HG03521 (cell line): ENCODE results near the gene ACTA2.

Experiments
- ATAC-seq: cut with Tn5 transposase; IDR thresholded peaks from one replicate; pipeline ENCODE4 v1.9.1; 2021; ENCODE audit warnings: mild to moderate bottlenecking, moderate library complexity; ENCODE audit not compliant: unreplicated experiment

The ACTA2 gene

DNA sequence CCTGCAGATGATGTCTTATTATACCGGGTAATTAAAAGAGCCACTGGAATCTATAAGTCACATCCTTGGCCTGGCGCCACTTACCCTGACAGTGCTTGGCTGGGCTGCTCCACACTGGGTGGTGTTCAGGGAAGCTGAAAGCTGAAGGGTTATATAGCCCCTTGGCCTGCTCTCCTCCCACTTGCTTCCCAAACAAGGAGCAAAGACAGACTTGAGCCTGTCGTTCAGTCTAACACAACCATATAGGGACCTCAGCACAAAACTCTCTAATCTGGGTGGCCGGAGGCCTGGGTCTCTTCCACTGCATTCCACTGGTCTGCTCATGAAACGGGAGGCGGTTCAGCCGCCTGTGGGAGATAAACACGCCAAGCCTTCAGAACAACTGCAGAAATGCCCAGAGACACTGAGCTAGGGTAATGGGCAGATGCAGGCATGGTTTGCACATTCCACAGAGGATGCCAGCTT, at the start of gene ACTA2:
Gene ACTA2 (minus strand): TSS at position 127 of the 465 bp plus-strand sequence. CDS start 3,843 bp downstream, outside the sequence.
- no peak for ATAC-seq

DNA sequence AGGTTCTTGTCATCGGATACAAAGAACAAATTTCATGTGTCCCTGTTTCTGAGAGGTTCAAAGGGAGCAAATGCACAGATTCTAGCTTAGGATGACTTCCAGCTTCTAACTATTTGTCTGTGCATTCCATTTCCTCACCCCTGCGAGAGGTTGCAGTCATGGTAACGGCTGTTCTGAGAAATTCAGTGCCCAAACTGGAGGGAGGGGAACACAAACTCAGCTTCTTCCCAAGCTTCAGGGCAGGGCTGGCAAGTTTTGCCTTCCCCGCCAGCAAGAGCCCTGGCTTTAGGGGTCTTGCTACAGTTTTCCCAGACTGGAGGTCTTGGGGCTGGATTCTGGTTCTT, 49.1 kb upstream of the ACTA2 start:
- ATAC-seq: no peak

DNA sequence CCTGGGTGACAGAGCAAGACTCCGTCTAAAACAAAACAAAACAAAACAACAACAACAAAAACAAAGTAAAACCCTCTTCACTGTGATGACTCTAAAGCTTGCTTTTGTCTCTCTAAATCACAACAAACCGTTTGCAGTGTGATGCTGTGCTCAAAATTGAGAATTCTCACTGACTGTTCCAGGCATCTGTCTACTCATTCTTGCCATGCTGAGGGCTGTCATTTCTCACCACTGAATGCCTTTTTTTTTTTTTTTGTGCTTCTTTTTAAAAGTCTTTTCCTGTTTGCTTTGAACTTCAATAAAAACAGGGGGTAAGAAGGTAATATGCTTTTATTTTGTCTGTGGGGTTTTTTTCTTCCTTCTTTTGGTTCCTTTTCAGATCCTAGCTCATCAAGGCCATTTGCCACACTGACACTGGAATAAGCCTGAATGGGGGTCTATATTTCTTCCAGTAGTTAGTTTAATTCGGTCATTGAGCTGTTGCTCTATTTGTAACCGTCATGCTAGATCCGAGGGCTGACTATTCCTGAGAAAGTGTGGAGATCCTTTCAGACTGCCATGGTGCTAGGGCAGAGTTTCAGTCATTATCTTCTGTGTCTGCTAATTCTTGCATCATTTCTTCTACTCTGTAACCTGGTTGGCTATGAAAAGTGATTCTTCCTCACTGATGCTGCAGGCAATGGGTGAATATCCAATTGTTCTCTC, 48.6 kb upstream of the ACTA2 start:
- no peak for ATAC-seq

DNA sequence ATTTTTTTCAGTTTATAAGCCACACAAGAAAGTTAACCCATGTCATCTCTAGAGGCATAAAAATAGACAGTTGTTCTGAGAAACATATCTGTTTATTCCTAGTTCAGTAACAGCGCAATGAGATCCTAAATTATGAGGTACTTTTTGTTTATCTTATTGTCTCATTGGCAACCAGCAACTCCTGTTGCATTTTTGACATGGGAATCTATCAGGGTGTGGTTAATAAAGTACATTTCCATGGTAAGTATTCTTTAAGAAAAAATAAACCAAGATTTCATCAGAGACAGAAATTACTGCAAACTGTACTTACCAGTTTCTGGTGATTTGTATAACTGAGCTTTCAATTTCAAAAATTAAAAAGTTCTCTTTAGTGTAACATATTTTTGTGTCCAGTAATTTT, 47.1 kb upstream of the ACTA2 start:
- ATAC-seq: no peak

DNA sequence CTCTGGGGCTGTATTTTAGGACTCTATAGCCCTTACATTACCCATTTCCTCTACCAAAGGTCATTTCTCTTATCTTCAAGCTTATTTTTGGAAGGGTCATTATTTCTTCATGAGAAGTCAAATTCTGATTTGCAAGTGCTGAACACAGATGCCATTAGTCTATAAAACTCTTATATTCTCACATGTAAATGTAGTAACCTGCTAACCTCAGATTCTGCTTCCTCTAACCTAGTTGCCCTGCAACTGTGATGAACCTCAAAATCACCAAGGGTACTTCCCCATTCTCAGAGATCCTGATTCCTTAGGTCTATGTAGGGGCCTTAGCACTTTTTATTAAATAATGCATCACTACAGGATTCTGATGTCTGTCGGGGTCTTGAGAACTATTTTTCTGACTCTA, 44.4 kb upstream of the ACTA2 start:
- ATAC-seq: no peak

DNA sequence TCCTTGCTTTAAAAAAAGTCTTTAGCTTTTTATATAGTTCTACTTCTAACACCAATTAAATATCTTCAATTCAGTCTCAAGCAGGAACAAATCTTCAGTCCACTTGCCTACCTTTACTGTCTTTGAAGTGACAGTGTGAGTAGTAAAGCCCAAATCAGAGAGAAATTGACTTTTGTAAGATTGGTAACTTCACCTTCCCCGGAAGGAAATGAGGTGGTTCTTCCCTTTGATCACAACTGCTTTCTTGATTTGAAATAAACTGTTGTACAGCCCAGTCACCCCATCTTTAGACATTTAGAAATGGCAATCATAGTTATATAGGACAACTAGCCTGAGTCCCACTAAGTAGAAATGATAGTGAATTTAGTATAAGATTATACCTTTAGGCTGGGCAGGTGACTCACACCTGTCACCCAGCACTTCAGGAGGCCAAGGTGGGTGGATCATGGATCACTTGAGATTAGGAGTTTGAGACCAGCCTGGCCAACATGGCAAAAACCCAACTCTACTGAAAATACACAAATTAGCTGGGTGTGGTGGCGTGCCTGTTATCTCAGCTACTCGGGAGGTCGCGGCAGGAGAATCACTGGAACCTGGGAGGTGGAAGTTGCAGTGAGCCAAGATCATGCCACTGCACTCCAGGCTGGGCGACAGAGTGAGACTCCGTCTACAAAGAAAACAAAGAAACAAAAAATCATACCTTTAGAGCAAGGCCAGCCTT, 42.7 kb upstream of the ACTA2 start:
- no peak for ATAC-seq

DNA sequence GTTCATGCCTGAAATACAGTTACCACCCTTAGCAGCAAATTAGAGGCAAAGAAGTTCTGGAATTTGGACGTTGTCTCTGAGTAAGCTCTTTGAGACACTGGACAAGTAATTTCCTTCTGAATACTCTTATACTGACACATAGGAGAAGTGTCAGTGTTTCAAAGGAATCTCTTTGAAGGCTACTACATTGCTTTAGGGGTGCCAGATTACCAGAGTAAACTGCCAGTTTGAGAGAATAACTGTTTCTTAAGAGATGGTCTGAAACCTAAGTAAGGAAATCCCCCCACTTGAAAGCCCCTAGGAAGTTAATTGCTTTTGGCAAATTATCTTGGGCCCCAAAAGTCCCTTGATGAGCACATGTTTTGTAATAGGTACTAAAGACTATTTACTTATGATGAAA, 41.4 kb upstream of the ACTA2 start:
- no peak for ATAC-seq

DNA sequence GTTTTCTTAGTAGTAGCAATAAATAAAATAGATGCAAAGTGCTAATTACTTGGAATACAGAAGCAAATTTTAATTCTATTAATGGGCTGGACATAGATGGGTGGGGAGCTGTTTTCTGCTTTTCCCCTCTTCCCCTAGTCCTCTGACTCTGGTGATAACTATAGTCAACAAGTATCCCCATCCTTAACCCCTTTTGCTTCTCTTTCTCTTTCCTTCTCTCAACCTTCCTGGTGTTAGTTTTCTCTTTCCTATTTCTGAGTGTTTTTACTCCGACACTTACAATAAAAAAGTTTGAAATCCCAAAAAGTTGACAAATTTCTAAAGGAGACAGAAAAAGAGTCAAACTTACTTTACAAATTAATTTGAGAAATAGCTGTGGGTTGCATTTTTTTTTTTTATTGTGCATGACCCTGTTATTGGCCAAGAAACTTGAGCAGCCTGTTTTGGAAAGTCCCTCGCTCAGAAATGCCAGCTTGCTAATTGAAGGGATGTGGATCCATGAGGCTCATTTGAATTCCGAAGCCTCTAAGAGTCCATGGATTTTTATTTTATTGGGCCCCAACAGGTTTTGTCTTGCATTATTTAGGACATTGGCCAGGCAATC, 40.5 kb upstream of the ACTA2 start:
- no peak for ATAC-seq

DNA sequence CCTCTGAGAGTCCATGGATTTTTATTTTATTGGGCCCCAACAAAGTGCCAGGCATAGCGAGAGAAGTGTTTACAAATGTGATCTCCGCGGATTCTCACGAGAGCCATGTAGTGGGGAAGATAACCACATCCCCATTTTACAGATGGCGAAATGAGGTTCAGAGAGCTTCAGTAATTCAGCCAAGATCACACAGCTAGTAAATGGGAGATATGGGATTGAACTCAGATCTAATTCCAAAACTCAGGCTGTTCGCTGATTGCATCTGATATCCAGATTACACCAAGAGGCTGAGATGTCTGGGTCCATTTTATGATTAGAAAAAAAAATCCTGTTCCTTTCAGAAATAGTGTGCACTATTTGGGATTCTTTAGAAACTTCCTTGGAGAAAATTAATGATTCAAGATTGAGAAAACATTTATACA, 39.3 kb upstream of the ACTA2 start:
- ATAC-seq: no peak

DNA sequence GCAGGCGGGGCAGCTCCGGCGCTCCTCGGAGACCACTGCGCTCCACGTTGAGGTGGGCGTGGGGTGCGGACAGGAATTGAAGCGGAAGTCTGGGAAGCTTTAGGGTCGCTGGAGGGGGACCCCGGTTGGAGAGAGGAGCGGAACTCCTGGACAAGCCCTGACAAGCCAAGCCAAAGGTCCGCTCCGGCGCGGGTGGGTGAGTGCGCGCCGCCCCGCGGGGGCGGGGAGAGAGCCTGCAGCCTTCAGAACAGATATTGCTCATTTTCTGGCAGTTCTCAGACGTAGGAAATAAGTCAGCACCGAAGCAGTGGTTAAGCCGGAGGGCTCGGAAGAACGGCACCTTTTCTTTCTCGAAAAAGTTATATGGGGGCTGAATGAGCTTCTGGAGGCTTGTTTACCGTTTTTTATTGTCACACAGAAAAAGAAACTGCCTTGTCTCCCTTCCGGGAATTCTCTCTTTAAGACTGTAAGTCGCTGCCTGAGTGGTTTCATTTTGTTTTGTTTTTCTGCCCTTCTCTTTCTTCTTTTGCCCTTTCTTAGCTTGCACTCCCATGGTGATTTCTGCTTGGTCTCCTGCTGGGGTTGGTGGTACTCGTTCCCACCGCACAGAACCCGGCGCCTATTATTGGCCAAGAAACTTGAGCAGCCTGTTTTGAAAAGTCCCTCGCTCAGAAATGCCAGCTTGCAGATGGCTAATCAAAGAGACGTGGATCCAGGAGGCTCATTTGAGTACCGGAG, 38.8 kb upstream of the ACTA2 start:
- peak; percentile 34 for ATAC-seq

DNA sequence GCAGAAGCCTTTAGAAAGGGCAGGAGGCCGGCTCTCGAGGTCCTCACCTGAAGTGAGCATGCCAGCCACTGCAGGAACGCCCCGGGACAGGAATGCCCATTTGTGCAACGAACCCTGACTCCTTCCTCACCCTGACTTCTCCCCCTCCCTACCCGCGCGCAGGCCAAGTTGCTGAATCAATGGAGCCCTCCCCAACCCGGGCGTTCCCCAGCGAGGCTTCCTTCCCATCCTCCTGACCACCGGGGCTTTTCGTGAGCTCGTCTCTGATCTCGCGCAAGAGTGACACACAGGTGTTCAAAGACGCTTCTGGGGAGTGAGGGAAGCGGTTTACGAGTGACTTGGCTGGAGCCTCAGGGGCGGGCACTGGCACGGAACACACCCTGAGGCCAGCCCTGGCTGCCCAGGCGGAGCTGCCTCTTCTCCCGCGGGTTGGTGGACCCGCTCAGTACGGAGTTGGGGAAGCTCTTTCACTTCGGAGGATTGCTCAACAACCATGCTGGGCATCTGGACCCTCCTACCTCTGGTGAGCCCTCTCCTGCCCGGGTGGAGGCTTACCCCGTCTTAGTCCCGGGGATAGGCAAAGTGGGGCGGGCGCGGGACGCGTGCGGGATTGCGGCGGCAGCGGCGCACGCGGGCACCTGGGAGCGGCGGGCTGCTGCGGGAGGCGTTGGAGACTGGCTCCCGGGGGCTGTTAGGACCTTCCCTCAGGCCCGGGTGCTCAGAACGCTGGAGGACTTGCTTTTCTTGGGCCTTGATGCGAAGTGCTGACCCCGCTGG, 38.0 kb upstream of the ACTA2 start, which contains the start of gene FAS:
Gene FAS (plus strand): TSS at position 415 of the 777 bp plus-strand sequence. CDS start 79 bp downstream, at position 494.
- peak; percentile 50 for ATAC-seq

DNA sequence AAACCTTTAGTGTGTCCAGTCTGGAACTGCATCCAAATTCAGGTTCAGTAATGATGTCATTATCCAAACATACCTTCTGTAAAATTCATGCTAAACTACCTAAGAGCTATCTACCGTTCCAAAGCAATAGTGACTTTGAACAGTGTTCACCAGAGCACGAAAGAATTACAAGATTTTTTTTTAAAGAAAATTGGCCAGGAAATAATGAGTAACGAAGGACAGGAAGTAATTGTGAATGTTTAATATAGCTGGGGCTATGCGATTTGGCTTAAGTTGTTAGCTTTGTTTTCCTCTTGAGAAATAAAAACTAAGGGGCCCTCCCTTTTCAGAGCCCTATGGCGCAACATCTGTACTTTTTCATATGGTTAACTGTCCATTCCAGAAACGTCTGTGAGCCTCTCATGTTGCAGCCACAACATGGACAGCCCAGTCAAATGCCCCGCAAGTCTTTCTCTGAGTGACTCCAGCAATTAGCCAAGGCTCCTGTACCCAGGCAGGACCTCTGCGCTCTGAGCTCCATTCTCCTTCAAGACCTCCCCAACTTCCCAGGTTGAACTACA, 37.3 kb upstream of the ACTA2 start:
- ATAC-seq: no peak

DNA sequence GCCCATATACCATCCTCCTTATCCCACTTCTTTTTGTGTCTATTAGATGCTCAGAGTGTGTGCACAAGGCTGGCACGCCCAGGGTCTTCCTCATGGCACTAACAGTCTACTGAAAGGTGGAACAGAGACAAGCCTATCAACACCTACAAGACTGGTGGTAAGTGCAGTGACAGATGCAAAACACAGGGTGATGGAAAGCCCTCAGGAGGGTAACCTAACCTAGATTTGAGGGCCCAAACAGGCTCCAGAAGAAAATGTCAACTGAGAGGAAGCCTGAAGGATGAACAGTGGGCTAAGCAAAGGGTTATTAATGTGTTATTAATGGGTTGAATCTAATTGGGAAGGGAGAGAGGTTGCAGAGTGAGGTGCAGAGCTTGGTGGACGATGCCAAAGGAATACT, 36.9 kb upstream of the ACTA2 start:
- no peak for ATAC-seq

DNA sequence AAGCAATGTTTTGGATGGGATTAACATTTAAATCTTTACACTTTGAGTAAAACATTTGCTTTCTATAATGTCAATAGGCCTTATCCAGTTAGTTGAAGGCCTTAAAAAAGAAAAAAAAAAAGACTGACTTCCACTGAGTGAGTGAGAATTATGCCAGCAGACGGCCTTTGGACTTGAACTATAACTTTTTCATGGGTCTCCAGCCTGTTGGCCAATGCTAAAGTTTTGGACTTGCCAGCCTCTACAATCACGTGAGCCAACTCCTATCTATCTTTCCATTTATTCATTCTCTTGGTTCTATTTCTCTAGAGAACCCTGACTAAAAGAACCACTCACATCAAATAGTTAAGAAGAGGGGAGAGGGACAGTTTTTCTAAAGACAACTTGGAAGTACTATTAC, 35.3 kb upstream of the ACTA2 start:
- no peak for ATAC-seq

DNA sequence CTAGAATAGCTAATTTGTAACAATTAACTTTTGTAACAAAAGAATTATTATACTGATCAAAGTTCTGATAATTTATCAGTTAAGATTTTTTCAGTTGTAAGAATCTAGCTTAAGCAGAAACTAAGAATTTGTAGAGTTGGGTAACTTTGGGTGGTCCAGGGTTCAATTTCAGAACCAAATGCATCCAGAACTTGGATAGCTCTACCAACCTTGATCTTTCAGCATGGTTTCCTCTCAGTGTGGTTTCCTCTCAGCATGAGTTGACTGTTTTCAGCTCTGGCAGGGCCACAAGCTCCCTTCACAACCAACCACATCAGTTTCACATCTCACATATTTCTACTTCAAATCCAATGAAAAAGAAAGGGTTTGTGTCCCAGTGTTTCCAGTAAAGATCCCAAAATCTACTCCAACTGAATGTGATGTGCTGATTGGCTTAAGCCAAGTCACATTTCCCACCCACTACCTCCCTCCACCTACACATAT, 34.7 kb upstream of the ACTA2 start:
- no peak for ATAC-seq

DNA sequence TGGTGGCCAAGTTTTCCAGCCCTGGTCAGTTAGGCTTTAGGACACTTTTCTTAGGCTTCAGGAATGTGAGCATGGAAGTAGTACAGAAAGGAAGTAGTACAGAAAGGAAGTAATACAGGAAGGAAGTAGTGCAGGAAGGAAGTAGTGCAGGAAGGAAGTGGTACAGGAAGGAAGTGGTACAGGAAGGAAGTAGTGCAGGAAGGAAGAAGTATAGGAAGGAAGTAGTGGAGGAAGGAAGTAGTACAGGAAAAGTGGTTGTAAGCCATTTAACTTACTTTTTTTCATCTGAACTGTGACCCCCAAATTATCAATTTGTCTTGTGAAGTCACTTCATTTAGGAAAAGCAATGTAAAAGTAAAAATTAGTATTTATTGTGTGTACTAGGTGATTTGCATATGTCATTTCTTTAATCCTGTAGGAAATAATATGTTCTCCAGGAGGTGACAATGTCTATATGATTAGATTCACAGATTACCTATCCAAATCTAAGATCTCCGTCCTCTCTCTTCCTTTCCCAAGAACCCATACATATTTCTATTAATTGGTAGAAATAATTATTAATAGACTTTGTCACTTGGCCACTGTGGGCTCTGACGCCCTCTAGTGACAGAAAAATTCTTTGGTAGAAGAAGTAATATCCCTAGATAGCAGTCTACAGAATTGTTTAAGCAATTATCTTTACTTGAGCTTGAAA, 34.1 kb upstream of the ACTA2 start:
- ATAC-seq: no peak

DNA sequence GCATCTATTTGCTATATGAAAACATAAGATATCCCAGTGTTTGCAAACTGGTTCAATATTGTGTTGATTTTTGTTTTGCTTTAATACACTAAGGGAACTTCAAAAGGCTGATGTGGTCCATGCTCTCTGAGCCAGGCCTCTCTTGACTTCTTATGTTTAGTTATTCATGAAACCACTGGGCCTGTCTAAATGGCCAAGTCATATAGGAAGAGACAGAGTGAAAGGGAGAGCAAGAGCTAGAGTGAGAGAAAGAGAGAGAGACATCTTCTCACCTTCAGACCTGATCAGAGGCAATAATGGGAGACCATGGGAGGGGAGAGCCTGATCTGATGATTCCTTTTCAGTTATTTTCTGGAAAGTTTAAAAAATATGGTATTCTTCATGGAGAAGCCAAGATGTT, 32.0 kb upstream of the ACTA2 start:
- no peak for ATAC-seq

DNA sequence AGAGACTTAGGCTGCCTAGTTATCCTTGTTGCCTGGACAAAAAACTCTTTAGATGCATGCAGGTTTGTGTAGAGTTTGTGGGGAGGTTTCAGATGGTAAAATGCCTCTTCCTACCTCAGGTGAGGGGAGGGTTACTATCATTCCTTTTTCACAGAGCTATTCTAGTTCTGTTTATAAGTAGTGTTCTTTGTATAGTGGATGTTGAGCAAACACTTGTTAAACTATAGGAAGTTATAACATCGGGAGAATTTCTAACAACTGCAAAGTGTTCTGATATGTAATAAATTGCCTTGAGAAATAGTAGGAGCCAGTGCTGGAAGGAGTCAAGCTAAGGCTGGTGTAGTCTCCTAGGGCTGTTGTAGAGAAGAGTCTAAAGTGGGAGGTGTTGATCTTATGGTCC, 31.4 kb upstream of the ACTA2 start:
- ATAC-seq: no peak

DNA sequence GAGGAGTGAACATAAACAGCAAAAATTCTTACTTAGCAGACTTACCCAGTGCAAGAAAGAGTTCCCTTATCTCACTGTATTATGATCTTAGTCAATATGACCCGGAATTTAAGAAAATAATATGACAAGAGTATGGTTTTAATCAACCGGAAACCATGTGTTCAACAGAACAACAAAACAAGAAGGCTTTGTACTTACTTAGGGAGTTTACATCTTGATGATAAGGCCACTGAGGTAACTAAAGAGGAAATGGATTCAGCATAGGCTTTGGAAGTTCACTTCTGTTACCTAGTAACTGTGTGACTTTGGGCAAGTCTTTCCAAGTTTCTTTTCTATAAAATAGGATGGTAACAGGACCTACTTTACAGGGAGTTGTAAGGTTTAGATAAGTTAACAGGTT, 30.6 kb upstream of the ACTA2 start:
- no peak for ATAC-seq

DNA sequence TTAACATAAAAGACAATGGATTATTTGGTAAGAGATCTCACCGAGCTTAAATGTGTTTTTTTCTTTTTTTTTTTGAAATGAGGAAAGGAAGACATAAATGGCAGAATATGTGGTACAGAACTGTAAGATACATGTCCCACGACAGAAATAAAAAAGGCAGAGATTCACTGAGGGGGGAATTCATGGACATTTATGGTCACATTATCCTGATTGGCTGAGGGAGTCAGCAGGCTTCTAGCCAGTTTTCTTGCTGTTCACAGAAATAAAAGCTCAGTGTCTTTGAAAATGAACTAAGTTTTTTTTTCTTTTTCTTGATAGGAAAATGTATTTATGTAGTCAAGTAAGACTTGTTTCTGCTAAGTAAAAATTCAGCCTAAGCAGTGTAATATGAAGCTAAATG, 29.8 kb upstream of the ACTA2 start:
- no peak for ATAC-seq
